ENCODE results near the gene ITIH6.

ITIH6 gene

DNA sequence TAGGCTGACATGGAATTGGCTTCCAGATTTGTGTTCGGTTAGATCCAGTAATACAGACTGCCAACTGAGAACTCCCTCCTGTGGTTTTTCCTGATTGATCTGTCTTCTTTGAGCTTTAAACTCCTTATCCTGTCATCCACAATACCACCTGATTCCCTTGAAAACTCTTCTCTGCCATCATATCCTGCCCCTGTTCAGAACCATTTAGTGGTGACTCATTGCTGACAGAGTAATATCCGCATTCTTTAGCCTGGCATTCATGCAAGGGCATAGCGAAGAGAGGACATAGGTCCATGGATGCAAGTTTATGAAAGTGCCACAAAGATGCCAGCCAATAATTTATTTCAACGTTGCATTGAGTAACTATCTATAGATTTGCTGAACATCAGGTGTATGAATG lies 76.6 kb downstream of the ITIH6 start:
- no peak overlapping the region for H3K27ac ChIP-seq
- TF ChIP-seq, protein P1, sequence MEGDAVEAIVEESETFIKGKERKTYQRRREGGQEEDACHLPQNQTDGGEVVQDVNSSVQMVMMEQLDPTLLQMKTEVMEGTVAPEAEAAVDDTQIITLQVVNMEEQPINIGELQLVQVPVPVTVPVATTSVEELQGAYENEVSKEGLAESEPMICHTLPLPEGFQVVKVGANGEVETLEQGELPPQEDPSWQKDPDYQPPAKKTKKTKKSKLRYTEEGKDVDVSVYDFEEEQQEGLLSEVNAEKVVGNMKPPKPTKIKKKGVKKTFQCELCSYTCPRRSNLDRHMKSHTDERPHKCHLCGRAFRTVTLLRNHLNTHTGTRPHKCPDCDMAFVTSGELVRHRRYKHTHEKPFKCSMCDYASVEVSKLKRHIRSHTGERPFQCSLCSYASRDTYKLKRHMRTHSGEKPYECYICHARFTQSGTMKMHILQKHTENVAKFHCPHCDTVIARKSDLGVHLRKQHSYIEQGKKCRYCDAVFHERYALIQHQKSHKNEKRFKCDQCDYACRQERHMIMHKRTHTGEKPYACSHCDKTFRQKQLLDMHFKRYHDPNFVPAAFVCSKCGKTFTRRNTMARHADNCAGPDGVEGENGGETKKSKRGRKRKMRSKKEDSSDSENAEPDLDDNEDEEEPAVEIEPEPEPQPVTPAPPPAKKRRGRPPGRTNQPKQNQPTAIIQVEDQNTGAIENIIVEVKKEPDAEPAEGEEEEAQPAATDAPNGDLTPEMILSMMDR (conservative IDR thresholded peaks at IDR 0.05), result no peak

DNA sequence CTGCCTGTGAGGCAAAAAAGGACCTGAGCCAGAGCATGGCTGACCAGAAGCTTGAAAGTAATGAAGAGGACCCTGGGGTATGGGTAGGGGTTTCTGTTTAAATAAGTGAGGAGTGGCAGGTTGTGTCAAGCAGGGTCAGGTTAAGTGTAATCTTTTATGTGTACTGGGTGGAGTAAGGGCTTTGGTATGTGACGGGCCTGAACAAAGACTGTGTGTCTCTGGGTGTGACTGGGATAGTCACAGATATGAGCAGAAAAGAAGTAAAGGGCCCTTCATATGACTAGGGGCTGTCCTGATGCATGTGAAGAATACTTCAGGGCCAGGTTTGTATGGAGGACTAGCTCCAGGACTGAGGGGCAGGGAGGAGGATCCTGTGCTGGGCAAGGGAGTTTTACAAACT lies 82.4 kb downstream of the ITIH6 start:
- no peak overlapping the region for H3K27ac ChIP-seq
- TF ChIP-seq, protein P1 (conservative IDR thresholded peaks at IDR 0.05), result no peak

DNA sequence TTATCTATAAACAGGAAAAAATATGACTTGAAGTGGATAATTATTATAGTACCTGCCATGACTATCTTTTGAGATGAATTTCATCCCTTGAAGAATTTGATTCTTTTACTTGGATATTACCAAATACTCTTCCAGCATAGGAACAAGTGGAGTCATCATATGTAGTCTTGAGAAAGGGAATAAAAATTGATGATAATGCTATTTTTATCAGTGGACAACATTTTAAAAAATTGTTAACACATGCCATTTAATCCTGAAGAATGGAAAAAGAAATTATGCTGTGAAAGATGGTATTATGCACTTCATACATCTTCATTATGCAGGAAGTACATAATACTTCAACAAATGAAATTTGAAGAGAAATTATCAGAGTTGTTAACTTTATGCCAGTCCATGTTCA lies 83.6 kb downstream of the ITIH6 start:
- TF ChIP-seq, protein P1 (conservative IDR thresholded peaks at IDR 0.05), result no peak

DNA sequence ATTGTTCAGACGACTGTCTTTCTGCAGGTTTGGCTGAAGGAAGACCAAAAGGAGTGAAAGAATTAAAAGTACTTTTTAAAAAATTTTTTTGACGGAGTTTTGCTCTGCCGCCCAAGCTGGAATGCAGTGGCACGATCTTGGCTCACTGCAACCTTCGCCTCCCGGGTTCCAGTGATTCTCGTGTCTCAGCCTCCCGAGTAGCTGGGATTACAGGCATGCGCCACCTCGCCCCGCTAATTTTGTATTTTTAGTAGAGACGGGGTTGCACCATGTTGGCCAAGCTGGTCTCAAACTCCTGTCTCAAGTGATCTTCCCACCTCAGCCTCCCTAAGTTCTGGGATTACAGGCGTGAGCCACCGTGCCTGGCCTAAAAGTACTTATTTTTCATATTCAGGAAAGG lies 86.3 kb downstream of the ITIH6 start:
- TF ChIP-seq, protein P1 (conservative IDR thresholded peaks at IDR 0.05), result no peak
- no peak overlapping the region for H3K27ac ChIP-seq

More for the DNA sequence above, 83.6 kb downstream of the ITIH6 start:
- H3K27ac ChIP-seq, result no peak overlapping the region

DNA sequence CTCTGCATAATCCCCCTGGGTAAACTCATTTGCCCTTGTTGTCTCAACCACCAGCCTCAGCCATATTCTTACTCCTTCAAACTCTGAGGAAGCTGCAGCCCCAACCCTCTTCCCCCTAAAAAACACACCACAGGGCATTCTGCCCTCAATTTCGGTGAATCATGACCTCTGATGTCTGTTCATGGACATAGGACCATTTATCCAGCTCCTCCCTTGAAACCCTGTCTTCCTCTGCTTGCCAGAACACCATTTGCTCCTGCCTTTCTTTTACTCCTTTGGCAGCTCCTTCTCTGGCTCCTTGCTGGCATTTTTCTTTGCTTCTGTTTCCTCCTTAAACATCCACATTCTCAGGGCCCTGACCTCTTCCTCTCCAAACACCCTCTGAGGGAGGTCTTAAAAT lies 87.1 kb downstream of the ITIH6 start:
- no peak overlapping the region for H3K27ac ChIP-seq
- TF ChIP-seq, protein P1 (conservative IDR thresholded peaks at IDR 0.05), result no peak

DNA sequence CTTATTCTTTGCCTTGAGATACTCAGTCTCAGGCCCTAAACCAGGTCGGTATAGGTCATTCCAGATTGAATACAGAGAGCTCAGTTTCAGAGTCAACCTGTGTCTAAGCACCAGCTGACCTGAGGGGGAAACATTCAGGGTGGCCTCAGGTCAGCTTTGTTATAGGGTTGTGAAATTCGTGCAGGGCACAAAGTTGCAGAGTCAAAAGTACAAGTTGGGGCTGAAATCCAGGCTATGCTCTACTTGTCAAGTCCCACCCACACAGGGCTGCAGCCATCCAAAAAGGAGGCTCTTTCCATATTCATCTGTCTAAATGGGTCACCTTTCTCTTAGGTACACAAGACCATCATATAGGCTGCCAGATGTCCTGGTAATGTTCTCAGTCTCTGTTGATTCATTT lies 89.7 kb downstream of the ITIH6 start:
- H3K27ac ChIP-seq, result no peak overlapping the region
- TF ChIP-seq, protein P1 (conservative IDR thresholded peaks at IDR 0.05), result no peak

Measured in VCaP (cell line).